ENCODE measurements around the gene ZNF620. TPM values are rescaled to one million over a fixed set of nuclear protein-coding genes. Genes with fewer than 3 reads are reported as not detected.

The ZNF620 gene
- 0.88 and 1.1 TPM in 2 replicates for total RNA-seq

- peaks cover 21% of the 10 kb centered on the region for H3K4me1 ChIP-seq (ENCODE audit: insufficient read depth, low read length)
- H3K9me3 ChIP-seq (ENCODE audit: low read depth, low read length), result no peaks in the 10 kb centered on the region
- no peaks in the 10 kb centered on the region for H3K36me3 ChIP-seq (ENCODE audit: insufficient read depth, low read length)
- H4K20me1 ChIP-seq (ENCODE audit: insufficient read depth, low read length), result no peaks in the 10 kb centered on the region
- no peaks in the 10 kb centered on the region for H3K27me3 ChIP-seq (ENCODE audit: insufficient read depth, low read length)
- H3K27ac ChIP-seq (ENCODE audit: low read depth, low read length), result peak within 1 kb of the TSS; percentile 86
- peak within 1 kb of the TSS; percentile 70 for H3K4me2 ChIP-seq (ENCODE audit: insufficient read depth, low read length)
- peak within 1 kb of the TSS; percentile 91 for H2AFZ ChIP-seq (ENCODE audit: low read length)
- no peaks in the 10 kb centered on the region for H3K79me2 ChIP-seq (ENCODE audit: insufficient read depth, low read length)
- no peak for DNase-seq (ENCODE audit: insufficient read length, low spot score, missing footprints)
- TF ChIP-seq CTCF (IDR thresholded peaks at IDR 0.05; ENCODE audit: extremely low read depth, low read depth, low read length), result peak; percentile 15
- peak within 1 kb of the TSS; percentile 78 for H3K4me3 ChIP-seq (ENCODE audit: insufficient read depth, low read length)
Measured at GRCh38 chr3:40505599-40506462, at the start of gene ZNF620. TSS of gene ZNF620 (plus strand) at chr3:40506039. CDS start at chr3:40506353, 314 bp downstream.

GRCh38 chr3:40456279-40456939 is 49.4 kb upstream of the ZNF620 start:
- Histone ChIP-seq H3K79me2 (ENCODE audit: insufficient read depth, low read length) (peaks cover 26% of the 10 kb centered on the region), H3K9me3 (ENCODE audit: low read depth, low read length) (no peaks in the 10 kb centered on the region), H3K4me1 (ENCODE audit: insufficient read depth, low read length) (peaks cover 25% of the 10 kb centered on the region), H3K27me3 (ENCODE audit: insufficient read depth, low read length) (no peaks in the 10 kb centered on the region), H3K4me2 (ENCODE audit: insufficient read depth, low read length) (peak overlapping the region; percentile 84), H3K27ac (ENCODE audit: low read depth, low read length) (peak overlapping the region; percentile 82), H3K36me3 (ENCODE audit: insufficient read depth, low read length) (peaks cover 31% of the 10 kb centered on the region), H4K20me1 (ENCODE audit: insufficient read depth, low read length) (peaks cover 28% of the 10 kb centered on the region), H2AFZ (ENCODE audit: low read length) (peak overlapping the region; percentile 82), H3K4me3 (ENCODE audit: insufficient read depth, low read length) (peak overlapping the region; percentile 97)
- TF ChIP-seq CTCF (IDR thresholded peaks at IDR 0.05; ENCODE audit: extremely low read depth, low read depth, low read length), result no peak
- no peak for DNase-seq (ENCODE audit: insufficient read length, low spot score, missing footprints)

- TF ChIP-seq CTCF (IDR thresholded peaks at IDR 0.05; ENCODE audit: extremely low read depth, low read depth, low read length), result no peak
- H2AFZ ChIP-seq (ENCODE audit: low read length), result peak within 1 kb of the TSS; percentile 82
- peaks cover 25% of the 10 kb centered on the region for H3K4me1 ChIP-seq (ENCODE audit: insufficient read depth, low read length)
- H3K36me3 ChIP-seq (ENCODE audit: insufficient read depth, low read length), result peaks cover 38% of the 10 kb centered on the region
- H3K27me3 ChIP-seq (ENCODE audit: insufficient read depth, low read length), result no peaks in the 10 kb centered on the region
- H3K79me2 ChIP-seq (ENCODE audit: insufficient read depth, low read length), result peaks cover 26% of the 10 kb centered on the region
- H3K4me3 ChIP-seq (ENCODE audit: insufficient read depth, low read length), result peak within 1 kb of the TSS; percentile 97
- peak; percentile 97 for DNase-seq (ENCODE audit: insufficient read length, low spot score, missing footprints)
- no peaks in the 10 kb centered on the region for H3K9me3 ChIP-seq (ENCODE audit: low read depth, low read length)
- H4K20me1 ChIP-seq (ENCODE audit: insufficient read depth, low read length), result peaks cover 28% of the 10 kb centered on the region
- H3K27ac ChIP-seq (ENCODE audit: low read depth, low read length), result peak within 1 kb of the TSS; percentile 82
- H3K4me2 ChIP-seq (ENCODE audit: insufficient read depth, low read length), result peak within 1 kb of the TSS; percentile 84
Measured at GRCh38 chr3:40456940-40457823, 48.7 kb upstream of the ZNF620 start, which contains the start of gene RPL14. TSS of gene RPL14 (plus strand) at chr3:40457339. CDS start at chr3:40457472, 133 bp downstream.

All from osteoblast (primary cell).